GM19238 (cell line): ENCODE measurements around the gene BET1.

ENCODE experiments used
- DNase-seq: peaks from one replicate; pipeline ENCODE4 v3.0.0; 2011; ENCODE audit warnings: low spot score; ENCODE audit not compliant: insufficient read length

Gene BET1

DNA sequence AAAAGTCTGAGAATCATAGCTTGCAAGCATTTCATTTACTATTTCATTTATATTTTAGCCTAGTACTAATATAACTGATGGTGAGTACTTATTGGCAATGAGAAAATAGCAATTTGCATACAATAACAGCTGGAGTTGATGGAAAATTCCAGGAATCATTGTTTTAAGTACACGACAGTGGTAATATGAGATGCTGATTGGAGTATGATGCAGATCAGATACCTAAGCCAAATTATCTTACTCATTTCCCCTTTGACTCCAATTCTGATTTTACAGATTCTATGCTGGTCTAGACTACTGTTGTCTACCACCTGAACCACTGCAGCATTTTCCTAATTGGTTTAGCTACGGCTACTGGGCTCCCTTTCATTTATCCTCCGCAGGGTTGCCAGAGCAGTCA, 45.9 kb downstream of the BET1 start:
- DNase-seq, result no peak

DNA sequence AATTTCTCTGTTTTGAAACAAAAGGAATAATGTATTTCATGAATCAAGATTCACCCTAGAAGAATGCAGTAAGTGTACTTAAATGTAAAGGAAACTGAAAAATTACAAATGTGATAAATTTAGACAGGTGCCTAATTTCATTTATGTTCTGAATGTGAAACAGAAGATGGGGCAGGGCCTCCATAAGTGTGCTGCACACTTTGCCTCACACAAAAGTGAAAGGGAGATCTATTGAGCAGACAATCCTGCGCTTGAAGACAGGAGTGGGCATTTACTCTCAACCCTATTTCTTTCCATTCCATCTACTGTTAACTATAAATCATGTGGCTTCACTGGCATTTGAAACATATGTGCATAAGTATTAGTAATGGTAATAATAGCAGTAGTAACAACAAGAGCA, 46.4 kb downstream of the BET1 start:
- no peak for DNase-seq

DNA sequence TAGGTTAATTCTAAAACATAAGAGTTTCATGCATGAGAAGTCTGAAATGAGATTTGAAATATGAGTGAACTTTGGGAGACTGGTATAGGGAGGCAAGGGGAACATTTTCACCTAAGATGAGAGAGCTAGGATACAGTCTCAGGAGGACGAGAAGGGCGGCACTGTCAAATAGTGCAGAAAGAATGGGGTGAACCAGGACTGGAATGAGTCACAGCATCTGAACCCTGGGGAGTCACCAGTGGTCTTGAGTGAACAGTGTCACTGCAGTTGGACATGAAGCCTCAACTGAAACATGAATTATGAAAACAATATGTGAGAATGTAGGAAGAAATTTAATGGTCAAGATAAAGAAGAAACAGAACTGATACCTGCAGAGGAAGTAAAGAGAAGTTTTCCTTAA, 48.9 kb downstream of the BET1 start:
- no peak for DNase-seq

DNA sequence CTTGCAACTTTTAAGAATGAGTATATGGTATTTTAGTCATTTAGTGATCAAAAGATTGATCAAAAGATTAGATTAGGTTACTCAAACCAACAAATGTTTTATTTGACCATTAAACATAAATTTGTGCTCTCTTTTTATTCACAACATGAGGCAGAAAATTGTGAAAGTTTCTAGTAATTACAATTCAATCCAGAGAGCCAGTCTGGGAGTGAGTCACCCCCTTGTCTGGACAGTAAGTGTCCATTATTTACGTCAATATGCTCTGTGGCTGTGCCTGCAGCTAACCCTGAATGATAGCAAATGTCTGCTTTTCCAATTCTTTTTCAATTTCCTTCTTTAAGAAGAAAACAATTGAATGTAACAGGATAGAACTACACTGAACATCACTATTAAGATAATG, 54.7 kb downstream of the BET1 start:
- DNase-seq, result no peak

DNA sequence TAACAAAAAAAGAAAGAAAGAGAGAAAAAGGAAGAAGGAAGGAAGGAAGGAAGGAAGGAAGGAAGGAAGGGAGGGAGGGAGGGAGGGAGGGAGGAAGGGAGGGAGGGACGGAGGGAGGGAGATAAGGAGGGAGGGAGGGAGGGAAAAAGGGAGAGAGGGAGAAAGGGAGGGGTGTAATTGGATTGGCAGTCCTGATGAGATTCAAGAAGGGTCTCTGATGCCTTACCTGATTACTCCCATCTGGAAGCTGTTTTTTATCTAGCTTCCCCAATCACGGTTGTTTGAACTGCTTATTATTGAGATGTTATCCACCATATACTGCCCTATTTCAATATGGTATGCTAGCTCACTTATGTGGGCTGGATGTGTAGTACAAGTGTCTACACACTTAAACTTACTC, 55.3 kb downstream of the BET1 start:
- no peak for DNase-seq

DNA sequence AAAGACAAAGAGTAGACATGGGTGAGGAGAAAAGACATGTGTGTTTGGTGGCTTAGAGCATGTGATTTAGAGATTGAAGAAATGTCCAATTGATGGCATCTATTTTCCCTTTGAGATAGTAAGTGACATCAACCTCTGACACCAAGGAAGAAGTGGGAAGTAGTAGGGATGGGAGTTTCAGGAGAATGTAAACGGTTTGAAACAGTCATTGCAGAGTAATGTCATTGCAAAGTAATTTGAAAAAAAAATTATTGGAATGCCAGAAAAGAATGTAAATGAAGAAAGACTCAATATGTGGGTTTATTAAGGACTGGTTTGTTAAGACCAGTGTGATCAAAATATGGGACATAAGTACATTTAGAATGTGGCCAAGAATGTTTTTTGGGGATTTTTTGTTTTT, 56.0 kb downstream of the BET1 start:
- DNase-seq, result no peak

DNA sequence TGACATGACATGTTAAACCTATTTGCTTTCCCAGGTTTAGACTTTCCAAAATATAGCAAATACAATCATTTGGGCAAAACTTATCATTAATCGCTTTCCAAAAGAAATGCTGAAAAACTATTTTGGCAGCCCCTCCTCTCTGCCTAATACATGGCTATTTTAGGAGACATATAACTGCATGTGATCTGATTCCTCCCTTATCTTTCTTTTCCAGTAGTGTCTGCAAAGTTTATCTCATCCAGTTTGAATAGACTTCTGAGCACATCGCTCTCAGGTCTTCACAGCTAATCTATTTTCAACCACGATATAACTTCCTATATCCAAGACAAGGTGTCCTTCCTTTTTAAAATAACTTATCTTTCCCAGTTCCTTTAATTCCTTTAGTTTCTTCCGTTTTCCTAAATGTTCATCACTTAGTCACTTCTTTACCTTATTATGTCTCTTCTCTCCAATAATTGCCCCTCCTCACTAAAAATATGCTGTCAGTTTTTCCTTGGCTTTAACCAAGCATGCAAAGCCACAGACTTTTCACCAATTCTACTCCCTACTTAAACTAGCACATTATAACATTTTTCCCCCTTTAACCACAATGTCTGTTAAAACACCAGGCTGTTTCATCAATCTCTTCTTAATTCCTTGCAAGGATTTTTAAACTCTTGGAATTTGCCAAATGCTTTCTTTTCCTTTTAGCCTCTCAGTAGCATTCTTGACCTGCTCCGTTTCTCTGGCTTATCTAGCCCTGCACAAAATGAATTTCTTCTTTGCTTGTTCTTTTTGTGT, 58.2 kb downstream of the BET1 start:
- no peak for DNase-seq

DNA sequence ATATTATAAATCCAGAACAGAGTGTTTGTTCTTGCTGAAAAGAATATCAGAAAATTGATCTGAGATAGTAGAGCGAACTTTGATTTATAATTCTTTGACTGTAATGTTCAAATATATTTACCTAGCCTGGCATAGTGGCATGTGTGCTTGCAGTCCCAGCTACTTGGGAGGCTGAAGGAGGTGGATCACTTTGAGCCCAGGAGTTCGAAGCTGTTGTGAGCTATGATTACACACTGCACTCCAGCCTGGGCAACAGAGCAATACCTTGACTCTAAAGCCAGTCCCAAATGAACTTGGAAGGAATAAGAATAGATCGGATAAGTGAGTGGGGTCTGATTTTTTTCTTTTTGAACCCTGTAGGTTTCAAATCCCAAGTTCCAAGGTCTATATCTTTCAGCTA, 59.1 kb downstream of the BET1 start:
- no peak for DNase-seq

DNA sequence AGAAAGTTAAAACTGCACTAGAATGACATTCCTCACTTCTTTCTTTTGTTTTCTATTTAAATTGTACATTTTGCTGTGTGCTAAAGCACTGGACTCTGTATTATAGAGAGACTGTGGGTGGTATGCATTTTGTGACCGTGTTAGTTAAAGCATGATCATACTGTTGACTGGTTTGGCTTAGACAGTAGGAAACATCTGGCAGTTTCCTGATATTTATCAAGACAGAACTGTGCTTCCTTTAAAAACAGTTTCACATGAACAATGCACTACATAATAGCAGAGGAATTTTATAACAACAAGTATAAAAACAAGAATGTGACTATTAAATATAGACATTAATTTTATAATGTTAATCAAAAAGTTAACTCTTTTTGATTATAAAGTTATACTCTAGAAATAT, 59.5 kb downstream of the BET1 start:
- DNase-seq, result no peak

DNA sequence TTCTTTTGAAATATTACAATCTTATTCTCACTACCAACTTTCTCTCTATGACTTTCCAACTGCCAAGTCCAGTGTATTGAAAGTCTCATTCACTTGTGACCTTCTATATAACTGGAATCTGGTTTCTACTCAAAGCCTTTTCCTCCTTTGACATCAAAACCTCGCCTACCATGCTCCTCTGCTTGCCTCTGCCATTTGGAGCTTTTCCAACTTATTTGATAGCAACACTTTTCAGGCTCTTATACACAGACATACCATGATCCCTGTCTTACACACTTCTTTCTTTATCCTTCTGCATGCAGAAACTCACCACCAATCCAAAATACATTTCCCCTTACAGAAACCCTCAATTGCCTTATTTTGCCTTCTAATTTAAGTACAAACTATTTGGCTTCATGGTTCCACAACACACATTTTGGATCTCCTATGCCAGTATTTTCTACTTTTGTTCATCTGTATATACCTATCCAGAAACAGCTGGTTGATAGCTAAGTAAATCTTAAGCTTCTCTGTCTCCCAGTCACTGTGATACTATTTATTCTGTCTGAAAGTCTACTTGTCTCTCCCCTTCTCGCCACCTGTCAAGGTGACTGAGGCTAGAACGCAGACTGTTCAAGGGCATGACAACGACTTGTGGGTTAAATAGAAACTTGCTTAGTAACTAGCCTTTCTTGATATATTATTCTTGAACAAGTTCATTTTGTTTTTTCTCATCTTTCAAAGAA, 60.2 kb downstream of the BET1 start:
- no peak for DNase-seq
